COLO829 (cell line): ENCODE measurements around the gene MYOF.
"Not testable (repeated sequence)": the region's sequence is repeated elsewhere in the genome, so short reads cannot be mapped to it uniquely, and the experiment has no call there.

ENCODE experiments used
- DNase-seq: peaks from one replicate; pipeline ENCODE4 v3.0.0; 2012; ENCODE audit warnings: low spot score

MYOF gene

GRCh38 chr10:93476756-93477155 is 5.4 kb downstream of the MYOF start:
- no peak for DNase-seq

- DNase-seq = no peak
These were observed 6.3 kb downstream of the MYOF start for GRCh38 chr10:93475871-93476270.

- DNase-seq = no peak
These were observed 6.9 kb downstream of the MYOF start for GRCh38 chr10:93475227-93475626.

DNA sequence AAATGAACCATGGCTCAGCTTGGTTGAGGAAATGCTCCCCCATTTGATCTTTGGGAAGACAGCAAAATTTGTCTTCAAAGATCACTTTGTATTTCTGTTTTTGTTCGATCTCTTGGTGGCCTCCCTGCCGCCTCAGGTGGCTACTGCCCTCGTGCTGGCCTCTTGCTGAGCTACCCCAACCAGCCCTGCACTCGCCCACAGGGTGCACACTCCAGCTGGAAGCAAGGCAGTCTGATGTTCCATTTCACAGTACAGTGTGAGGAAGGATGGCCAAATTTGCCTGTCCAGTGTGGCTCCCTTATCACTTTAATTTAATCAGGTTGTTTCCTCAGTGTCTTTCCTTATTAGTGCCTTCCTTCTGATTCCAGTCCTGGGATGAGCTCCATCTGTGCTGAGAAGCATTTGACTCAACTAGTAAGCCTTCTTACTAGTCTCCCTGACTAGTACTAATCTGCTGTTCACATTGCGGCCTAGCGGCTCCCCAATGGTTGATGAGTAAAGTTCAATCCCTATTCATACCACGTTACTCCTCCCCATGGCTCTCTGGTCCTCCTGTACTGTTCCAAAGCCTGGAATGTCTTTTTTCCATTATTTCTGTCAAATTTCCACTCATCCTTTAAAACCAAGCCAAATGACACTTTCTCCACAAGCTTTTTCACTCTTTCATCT is 8.2 kb downstream of the MYOF start:
- DNase-seq = no peak

- no peak for DNase-seq
These were observed 9.0 kb downstream of the MYOF start for GRCh38 chr10:93473161-93473560.

GRCh38 chr10:93471110-93471651 is 11.0 kb downstream of the MYOF start:
- peak; percentile 59 for DNase-seq

GRCh38 chr10:93469454-93469853 is 12.7 kb downstream of the MYOF start:
- no peak for DNase-seq

DNA sequence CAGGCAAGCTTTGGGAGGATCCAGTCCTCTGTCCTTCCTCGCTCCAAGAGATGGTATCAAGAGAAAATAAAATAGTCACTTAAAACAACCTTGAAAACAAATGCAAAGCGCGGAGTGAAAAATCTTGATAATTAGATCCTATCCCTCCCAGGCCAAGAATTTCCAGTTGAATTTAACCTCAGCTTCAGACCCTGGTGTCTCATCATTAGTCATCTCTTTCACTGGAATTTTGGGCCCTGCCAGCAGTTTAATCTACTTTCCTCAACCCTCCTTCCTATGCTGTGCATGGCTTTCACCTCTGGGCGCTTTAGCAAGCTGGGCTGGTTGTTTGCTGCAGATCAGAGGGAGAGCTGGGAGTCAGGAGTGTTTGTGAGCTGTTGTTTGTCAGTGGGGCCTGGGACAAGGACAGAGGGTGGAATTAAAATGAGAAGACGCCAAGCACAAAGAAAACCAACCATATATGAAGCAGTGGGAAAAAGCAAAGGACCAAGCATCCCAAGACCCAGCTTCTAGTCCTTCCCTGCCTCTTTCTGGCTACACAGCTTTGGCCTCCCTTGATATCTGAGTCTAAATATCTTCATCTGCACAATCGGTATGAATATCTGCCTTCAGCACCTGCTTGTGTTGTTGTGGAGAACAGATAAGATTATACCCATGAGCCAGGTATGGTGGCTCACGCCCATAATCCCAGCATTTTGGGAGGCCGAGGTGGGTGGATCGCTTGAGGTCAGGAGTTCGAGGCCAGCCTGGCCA is 13.5 kb downstream of the MYOF start:
- DNase-seq = peak; percentile 77

- DNase-seq = not testable (repeated sequence)
These were observed 14.5 kb downstream of the MYOF start for GRCh38 chr10:93467635-93468034.

DNA sequence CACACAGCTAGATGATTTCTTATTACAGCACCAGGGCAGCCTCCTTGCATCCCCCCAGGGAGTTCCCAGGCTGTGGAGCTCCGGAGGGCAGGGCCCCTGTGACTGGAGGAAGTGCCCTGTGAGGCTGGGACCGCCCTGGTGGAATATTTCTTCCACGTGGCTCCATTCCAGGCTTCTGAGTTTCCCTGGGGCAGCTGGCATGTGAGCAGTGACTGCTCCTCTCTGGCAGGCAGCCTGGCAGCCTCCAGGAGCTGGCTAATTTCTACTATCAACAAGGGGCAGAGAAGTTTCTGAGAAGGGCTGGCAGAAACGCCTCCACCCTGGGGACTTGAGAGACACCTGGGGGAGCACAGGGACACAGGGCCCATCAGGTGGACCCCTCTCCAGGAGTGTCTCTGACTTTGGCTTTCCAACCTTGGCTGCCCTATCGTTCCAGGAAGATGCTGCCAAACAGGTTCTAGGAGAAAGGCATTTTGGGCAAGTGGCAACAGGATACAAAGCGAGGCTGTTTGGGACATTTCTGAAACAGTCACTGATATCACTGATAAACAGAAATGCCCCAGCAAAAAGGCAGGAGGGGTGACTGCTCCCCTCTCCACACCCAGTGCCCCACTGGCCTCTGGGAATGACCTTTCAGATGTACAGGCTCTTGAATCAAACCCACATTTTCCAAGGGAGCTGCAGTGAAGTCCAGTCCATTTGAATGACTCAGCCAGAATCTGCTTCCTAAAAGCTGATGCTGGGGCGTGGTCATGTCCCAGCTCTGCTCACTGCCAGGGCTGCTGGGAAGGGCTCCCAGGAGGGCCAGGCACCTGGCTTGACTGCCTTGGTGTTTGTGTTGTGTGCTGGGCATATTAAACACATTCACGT is 16.1 kb downstream of the MYOF start:
- peak; percentile 86 for DNase-seq

DNA sequence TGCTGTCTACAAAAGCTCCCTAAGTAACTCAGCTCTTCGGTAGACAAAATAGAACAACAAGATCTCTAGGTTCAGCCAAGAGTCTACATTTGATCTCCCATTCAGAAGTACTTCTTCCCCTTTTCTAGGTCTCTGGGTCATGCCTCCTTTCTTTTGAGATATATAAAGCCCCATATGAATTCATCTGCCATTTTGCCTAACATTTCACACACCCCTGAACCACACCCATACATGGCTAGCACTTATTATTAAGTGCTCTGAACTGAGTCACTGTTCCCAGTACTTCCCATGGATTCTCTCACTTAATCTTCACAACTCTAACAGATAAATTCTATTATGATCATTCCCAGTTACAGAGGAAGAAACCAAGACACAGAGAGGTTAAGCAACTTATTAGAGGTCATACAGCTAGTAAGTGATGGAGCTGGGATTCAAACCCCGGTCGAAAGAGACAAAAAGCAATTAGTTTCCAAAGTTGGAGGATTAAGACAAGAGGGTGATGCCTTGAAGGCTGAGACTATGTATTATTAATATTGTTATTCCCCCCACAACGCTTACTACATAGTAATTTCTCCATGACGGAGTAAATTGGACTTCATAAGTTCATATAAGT is 17.3 kb downstream of the MYOF start:
- no peak for DNase-seq

GRCh38 chr10:93463723-93464476 is 18.2 kb downstream of the MYOF start:
- no peak for DNase-seq

- no peak for DNase-seq
These were observed 19.3 kb downstream of the MYOF start for GRCh38 chr10:93462881-93463280.

GRCh38 chr10:93462371-93462770 is 19.8 kb downstream of the MYOF start:
- DNase-seq = no peak

DNA sequence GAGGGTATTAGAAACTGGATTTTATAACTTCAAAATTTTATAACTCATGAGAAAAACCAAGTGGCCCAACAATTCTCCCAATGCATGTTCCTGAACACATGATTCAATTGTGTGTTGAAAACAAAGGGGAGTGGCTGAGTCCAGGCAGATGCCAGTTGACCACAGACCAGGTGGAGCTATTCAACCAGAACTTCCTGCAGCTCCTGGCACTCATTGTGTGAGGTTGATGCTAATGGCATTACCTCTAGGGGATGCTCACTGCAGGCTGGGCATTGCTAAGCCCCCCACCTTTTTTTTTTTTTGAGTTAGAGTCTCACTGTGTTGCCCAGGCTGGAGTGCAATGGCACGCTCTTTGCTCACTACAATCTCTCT is 20.3 kb downstream of the MYOF start:
- DNase-seq = no peak

- DNase-seq = no peak
These were observed 20.9 kb downstream of the MYOF start for GRCh38 chr10:93461109-93461806.

DNA sequence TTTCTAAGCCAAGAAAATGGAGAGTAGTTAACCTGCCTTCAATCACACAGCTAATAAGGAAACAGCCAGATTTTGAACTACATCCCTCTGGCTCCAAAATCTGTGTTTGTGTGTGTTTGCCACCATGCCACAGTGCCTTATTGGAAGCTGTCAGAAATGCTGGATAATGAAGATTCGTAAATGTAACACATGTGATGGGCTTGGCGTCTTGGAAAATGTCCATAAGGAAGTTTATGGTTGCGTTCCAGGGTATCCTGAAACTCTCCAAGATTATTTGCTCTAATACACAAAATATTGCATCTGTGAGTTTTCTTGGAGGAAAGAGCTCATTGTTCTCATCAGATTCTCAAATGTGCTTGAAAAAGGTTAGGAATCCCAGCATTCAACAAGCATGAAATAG is 22.7 kb downstream of the MYOF start:
- DNase-seq = no peak

- DNase-seq = peak; percentile 67
These were observed 23.3 kb downstream of the MYOF start for GRCh38 chr10:93458821-93459257.

DNA sequence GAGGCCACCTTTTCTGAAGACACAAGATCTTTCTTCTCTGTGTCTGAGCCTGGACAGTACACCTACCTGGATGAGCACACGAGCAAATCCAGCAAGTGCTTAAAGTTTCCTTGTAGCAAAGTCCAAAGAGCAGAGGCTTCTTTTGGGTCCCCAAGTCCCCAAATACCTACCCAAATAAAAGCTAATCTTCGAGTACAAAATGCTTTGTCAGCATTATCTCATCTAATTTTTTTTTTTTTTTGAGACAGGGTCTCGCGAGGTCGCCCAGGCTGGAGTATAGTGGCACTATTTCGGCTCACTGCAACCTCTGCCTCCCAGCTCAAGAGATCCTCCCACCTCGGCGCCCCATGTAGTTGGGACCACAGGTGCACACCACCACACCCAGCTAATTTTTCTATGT is 24.6 kb downstream of the MYOF start:
- no peak for DNase-seq

DNA sequence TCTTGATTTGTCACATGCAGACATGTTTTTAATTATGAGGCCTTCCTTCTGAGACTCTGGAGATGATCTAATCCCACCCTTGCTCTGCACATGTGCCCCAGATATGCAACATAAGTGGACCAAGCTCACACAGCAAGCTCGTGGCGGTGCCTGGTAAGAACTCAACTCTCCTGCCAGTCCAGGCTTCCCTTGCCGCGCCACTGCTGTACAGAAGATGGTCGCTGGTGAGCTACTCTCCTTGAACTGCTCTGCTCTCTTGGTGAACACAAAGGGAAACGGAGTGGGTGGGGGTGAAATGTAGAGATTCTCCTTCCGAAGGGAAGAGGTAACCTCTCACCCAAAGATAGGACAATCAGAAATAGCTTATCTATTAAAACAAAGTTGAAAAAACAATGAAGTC is 25.7 kb downstream of the MYOF start:
- no peak for DNase-seq

GRCh38 chr10:93454736-93455135 is 27.4 kb downstream of the MYOF start:
- no peak for DNase-seq
